IPS-18a (cell line): ENCODE data around the gene TUBA4B.
"Not testable (repeated sequence)": the region's sequence is repeated elsewhere in the genome, so short reads cannot be mapped to it uniquely, and the experiment has no call there.

Experiments used
- H3K27ac ChIP-seq: one replicate; pipeline ENCODE4 v1.5.1; 2013; ENCODE audit warnings: low read length
- H3K27me3 ChIP-seq: one replicate; pipeline ENCODE4 v1.6.1; 2013; ENCODE audit warnings: mild to moderate bottlenecking, low read length; ENCODE audit not compliant: control insufficient read depth, insufficient read depth
- H3K36me3 ChIP-seq: one replicate; pipeline ENCODE4 v1.6.1; 2013; ENCODE audit warnings: low read depth, low read length; ENCODE audit not compliant: control insufficient read depth
- H3K4me1 ChIP-seq: one replicate; pipeline ENCODE4 v1.6.1; 2013; ENCODE audit warnings: low read depth, low read length; ENCODE audit not compliant: control insufficient read depth
- H3K4me3 ChIP-seq: one replicate; pipeline ENCODE4 v1.5.1; 2013; ENCODE audit warnings: low read length
- H3K9ac ChIP-seq: one replicate; pipeline ENCODE4 v1.6.1; 2013; ENCODE audit warnings: mild to moderate bottlenecking, low read length, moderate library complexity
- H3K9me3 ChIP-seq: one replicate; pipeline ENCODE4 v1.6.1; 2013; ENCODE audit warnings: low read depth, low read length; ENCODE audit not compliant: control insufficient read depth

The TUBA4B gene

GRCh38 chr2:219282943-219283581, 30.0 kb downstream of the TUBA4B start:
- Histone ChIP-seq H3K27me3 (no peaks in the 10 kb centered on the region), H3K27ac (no peak overlapping the region), H3K9ac (no peak overlapping the region), H3K9me3 (no peaks in the 10 kb centered on the region), H3K36me3 (no peaks in the 10 kb centered on the region), H3K4me3 (no peak overlapping the region), H3K4me1 (peaks cover 14% of the 10 kb centered on the region)

- no peak overlapping the region for H3K4me3 ChIP-seq
- H3K9me3 ChIP-seq = no peaks in the 10 kb centered on the region
- H3K9ac ChIP-seq = no peak overlapping the region
- no peaks in the 10 kb centered on the region for H3K36me3 ChIP-seq
- no peak overlapping the region for H3K27ac ChIP-seq
- no peaks in the 10 kb centered on the region for H3K27me3 ChIP-seq
- H3K4me1 ChIP-seq = peaks cover 6% of the 10 kb centered on the region
These were observed 31.7 kb downstream of the TUBA4B start for GRCh38 chr2:219284501-219285372.

GRCh38 chr2:219285373-219285735, 32.3 kb downstream of the TUBA4B start:
- H3K36me3 ChIP-seq = no peaks in the 10 kb centered on the region
- no peak overlapping the region for H3K27ac ChIP-seq
- no peaks in the 10 kb centered on the region for H3K27me3 ChIP-seq

GRCh38 chr2:219285894-219286425, 32.9 kb downstream of the TUBA4B start:
- Histone ChIP-seq H3K36me3 (no peaks in the 10 kb centered on the region), H3K27ac (no peak overlapping the region), H3K27me3 (no peaks in the 10 kb centered on the region), H3K4me1 (no peaks in the 10 kb centered on the region), H3K9ac (no peak overlapping the region), H3K9me3 (no peaks in the 10 kb centered on the region), H3K4me3 (no peak overlapping the region)

More at GRCh38 chr2:219285373-219285735, 32.3 kb downstream of the TUBA4B start:
- H3K9ac ChIP-seq = no peak overlapping the region
- H3K9me3 ChIP-seq = no peaks in the 10 kb centered on the region
- no peak overlapping the region for H3K4me3 ChIP-seq
- no peaks in the 10 kb centered on the region for H3K4me1 ChIP-seq

- Histone ChIP-seq H3K9ac (no peak overlapping the region), H3K9me3 (no peaks in the 10 kb centered on the region), H3K4me1 (no peaks in the 10 kb centered on the region), H3K4me3 (no peak overlapping the region), H3K27ac (no peak overlapping the region), H3K27me3 (no peaks in the 10 kb centered on the region), H3K36me3 (no peaks in the 10 kb centered on the region)
These were observed 33.5 kb downstream of the TUBA4B start for GRCh38 chr2:219286436-219287115.

GRCh38 chr2:219287116-219287440, 34.0 kb downstream of the TUBA4B start:
- not testable (repeated sequence) for H3K4me1 ChIP-seq, H3K27me3 ChIP-seq, H3K27ac ChIP-seq, H3K9ac ChIP-seq, H3K4me3 ChIP-seq, H3K9me3 ChIP-seq, H3K36me3 ChIP-seq

- H3K4me1 ChIP-seq = no peaks in the 10 kb centered on the region
- H3K4me3 ChIP-seq = no peak overlapping the region
- H3K9me3 ChIP-seq = no peaks in the 10 kb centered on the region
- H3K27me3 ChIP-seq = no peaks in the 10 kb centered on the region
- no peak overlapping the region for H3K27ac ChIP-seq
- H3K36me3 ChIP-seq = no peaks in the 10 kb centered on the region
- no peak overlapping the region for H3K9ac ChIP-seq
These were observed 34.7 kb downstream of the TUBA4B start for GRCh38 chr2:219287580-219288265.

GRCh38 chr2:219289195-219289536, 36.1 kb downstream of the TUBA4B start:
- peaks cover 3% of the 10 kb centered on the region for H3K4me1 ChIP-seq
- H3K9ac ChIP-seq = no peak overlapping the region
- no peak overlapping the region for H3K27ac ChIP-seq
- H3K4me3 ChIP-seq = no peak overlapping the region
- no peaks in the 10 kb centered on the region for H3K36me3 ChIP-seq
- H3K27me3 ChIP-seq = peaks cover 8% of the 10 kb centered on the region
- no peaks in the 10 kb centered on the region for H3K9me3 ChIP-seq

- Histone ChIP-seq H3K4me3 (no peak overlapping the region), H3K27me3 (peaks cover 10% of the 10 kb centered on the region), H3K9ac (no peak overlapping the region), H3K36me3 (no peaks in the 10 kb centered on the region), H3K9me3 (no peaks in the 10 kb centered on the region), H3K4me1 (peaks cover 3% of the 10 kb centered on the region), H3K27ac (no peak overlapping the region)
These were observed 36.7 kb downstream of the TUBA4B start for GRCh38 chr2:219289537-219290361.

GRCh38 chr2:219290381-219291171, 37.5 kb downstream of the TUBA4B start:
- peaks cover 3% of the 10 kb centered on the region for H3K4me1 ChIP-seq
- peaks cover 17% of the 10 kb centered on the region for H3K27me3 ChIP-seq
- H3K27ac ChIP-seq = no peak overlapping the region
- no peaks in the 10 kb centered on the region for H3K9me3 ChIP-seq
- H3K9ac ChIP-seq = no peak overlapping the region
- no peak overlapping the region for H3K4me3 ChIP-seq
- H3K36me3 ChIP-seq = no peaks in the 10 kb centered on the region
